ENCODE data around the gene RBM8A.

- TF ChIP-seq SP1 (IDR thresholded peaks at IDR 0.05) = no peak
- TF ChIP-seq CTCF (IDR thresholded peaks at IDR 0.05; ENCODE audit: low read depth, low read length, missing input control) = no peak
- TF ChIP-seq, protein P1, sequence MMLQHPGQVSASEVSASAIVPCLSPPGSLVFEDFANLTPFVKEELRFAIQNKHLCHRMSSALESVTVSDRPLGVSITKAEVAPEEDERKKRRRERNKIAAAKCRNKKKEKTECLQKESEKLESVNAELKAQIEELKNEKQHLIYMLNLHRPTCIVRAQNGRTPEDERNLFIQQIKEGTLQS (IDR thresholded peaks at IDR 0.05) = no peak
- no peak for TF ChIP-seq GABPA (IDR thresholded peaks at IDR 0.05 in 1 of 2, conservative IDR thresholded peaks at IDR 0.05 in 1 of 2)
- TF ChIP-seq TAF1 (conservative IDR thresholded peaks at IDR 0.05) = no peak
- no peak for TF ChIP-seq MAX (IDR thresholded peaks at IDR 0.05)
- no peak for TF ChIP-seq NR2F2 (IDR thresholded peaks at IDR 0.05)
- no peak for TF ChIP-seq EGR1 (IDR thresholded peaks at IDR 0.05; ENCODE audit: low read depth in 2 of 2)
- no peak for TF ChIP-seq FOXA1 (IDR thresholded peaks at IDR 0.05)
- no peak for TF ChIP-seq RAD21 (IDR thresholded peaks at IDR 0.05)
- TF ChIP-seq JUND (IDR thresholded peaks at IDR 0.05) = no peak
- TF ChIP-seq, protein P2, sequence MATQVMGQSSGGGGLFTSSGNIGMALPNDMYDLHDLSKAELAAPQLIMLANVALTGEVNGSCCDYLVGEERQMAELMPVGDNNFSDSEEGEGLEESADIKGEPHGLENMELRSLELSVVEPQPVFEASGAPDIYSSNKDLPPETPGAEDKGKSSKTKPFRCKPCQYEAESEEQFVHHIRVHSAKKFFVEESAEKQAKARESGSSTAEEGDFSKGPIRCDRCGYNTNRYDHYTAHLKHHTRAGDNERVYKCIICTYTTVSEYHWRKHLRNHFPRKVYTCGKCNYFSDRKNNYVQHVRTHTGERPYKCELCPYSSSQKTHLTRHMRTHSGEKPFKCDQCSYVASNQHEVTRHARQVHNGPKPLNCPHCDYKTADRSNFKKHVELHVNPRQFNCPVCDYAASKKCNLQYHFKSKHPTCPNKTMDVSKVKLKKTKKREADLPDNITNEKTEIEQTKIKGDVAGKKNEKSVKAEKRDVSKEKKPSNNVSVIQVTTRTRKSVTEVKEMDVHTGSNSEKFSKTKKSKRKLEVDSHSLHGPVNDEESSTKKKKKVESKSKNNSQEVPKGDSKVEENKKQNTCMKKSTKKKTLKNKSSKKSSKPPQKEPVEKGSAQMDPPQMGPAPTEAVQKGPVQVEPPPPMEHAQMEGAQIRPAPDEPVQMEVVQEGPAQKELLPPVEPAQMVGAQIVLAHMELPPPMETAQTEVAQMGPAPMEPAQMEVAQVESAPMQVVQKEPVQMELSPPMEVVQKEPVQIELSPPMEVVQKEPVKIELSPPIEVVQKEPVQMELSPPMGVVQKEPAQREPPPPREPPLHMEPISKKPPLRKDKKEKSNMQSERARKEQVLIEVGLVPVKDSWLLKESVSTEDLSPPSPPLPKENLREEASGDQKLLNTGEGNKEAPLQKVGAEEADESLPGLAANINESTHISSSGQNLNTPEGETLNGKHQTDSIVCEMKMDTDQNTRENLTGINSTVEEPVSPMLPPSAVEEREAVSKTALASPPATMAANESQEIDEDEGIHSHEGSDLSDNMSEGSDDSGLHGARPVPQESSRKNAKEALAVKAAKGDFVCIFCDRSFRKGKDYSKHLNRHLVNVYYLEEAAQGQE (IDR thresholded peaks at IDR 0.05) = no peak
- no peak for TF ChIP-seq HNF4G (IDR thresholded peaks at IDR 0.05)
These were observed 55.0 kb downstream of the RBM8A start for GRCh38 chr1:145871994-145872924.
